ENCODE data around the gene KRTAP4-6. TPM values are rescaled to one million over a fixed set of nuclear protein-coding genes. Genes with fewer than 3 reads are reported as not detected.
"Not testable (repeated sequence)": the region's sequence is repeated elsewhere in the genome, so short reads cannot be mapped to it uniquely, and the experiment has no call there.

KRTAP4-6 gene
- total RNA-seq, result not detected
- polyA plus RNA-seq (ENCODE audit: insufficient read depth, low read depth, low replicate concordance), result not detected
- long read RNA-seq, donor 1, result 0 reads
- long read RNA-seq, donor 2, result 0 reads

- no peaks in the 10 kb centered on the region for H3K9me3 ChIP-seq
- H3K27me3 ChIP-seq, result no peaks in the 10 kb centered on the region
- no peak within 1 kb of the TSS for H3K4me3 ChIP-seq
- 76 to 84% methylated on average over 4 to 6 of the region's 6 CpGs for WGBS, 2 donors
- TF ChIP-seq, protein P1, sequence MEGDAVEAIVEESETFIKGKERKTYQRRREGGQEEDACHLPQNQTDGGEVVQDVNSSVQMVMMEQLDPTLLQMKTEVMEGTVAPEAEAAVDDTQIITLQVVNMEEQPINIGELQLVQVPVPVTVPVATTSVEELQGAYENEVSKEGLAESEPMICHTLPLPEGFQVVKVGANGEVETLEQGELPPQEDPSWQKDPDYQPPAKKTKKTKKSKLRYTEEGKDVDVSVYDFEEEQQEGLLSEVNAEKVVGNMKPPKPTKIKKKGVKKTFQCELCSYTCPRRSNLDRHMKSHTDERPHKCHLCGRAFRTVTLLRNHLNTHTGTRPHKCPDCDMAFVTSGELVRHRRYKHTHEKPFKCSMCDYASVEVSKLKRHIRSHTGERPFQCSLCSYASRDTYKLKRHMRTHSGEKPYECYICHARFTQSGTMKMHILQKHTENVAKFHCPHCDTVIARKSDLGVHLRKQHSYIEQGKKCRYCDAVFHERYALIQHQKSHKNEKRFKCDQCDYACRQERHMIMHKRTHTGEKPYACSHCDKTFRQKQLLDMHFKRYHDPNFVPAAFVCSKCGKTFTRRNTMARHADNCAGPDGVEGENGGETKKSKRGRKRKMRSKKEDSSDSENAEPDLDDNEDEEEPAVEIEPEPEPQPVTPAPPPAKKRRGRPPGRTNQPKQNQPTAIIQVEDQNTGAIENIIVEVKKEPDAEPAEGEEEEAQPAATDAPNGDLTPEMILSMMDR (IDR thresholded peaks at IDR 0.05), result no peak
- TF ChIP-seq POLR2A (IDR thresholded peaks at IDR 0.05), result no peak
- H3K27ac ChIP-seq, result no peak within 1 kb of the TSS
- H3K4me1 ChIP-seq, result no peaks in the 10 kb centered on the region
- intact Hi-C loops (cut with DNase I; ENCODE audit: low total_unique reads), result no loop called here
- no peaks in the 10 kb centered on the region for H3K36me3 ChIP-seq (ENCODE audit: low read depth, missing control alignments)
- DNase-seq, result no peak
Observed at GRCh38 chr17:41140360-41141131, at the start of gene KRTAP4-6. Gene KRTAP4-6, minus strand, starts transcription at chr17:41140544. Its CDS starts 57 bp downstream, at chr17:41140487.

- H3K9me3 ChIP-seq; H3K36me3 ChIP-seq (ENCODE audit: low read depth, missing control alignments); H3K27ac ChIP-seq; DNase-seq; H3K27me3 ChIP-seq; H3K4me3 ChIP-seq; H3K4me1 ChIP-seq; intact Hi-C loops (cut with DNase I; ENCODE audit: low total_unique reads): not testable (repeated sequence)
- 50 to 86% methylated on average over 1 of the region's 1 CpG for WGBS, 2 donors
Observed at GRCh38 chr17:41189837-41190318, 49.5 kb upstream of the KRTAP4-6 start, which contains the start of gene KRTAP9-1. Gene KRTAP9-1, plus strand, starts transcription at chr17:41189887. Its CDS starts 0 bp downstream, at chr17:41189887.

DNA sequence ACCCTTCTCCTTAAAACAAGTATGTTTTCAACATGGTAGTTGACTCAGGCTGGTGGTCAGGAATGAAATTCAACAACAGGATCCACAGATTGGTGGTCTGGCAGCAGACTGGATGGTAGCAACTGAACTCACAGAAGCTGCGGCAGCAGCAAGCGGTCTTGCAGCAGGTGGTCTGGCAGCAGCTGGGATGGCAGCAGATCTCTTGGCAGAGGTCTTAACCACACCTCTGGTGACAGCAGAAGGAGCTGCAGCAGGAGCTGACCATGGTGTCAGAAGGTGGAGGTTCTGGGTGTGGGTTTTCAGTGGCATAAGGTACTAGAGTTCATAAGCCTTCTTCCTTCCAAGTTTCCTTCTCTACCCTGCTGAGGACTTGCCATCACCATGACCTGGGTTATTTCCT, 46.5 kb upstream of the KRTAP4-6 start:
- DNase-seq, result no peak
- Histone ChIP-seq H3K27me3 (no peaks in the 10 kb centered on the region), H3K4me3 (no peak overlapping the region), H3K36me3 (ENCODE audit: low read depth, missing control alignments) (no peaks in the 10 kb centered on the region), H3K27ac (no peak overlapping the region), H3K9me3 (no peaks in the 10 kb centered on the region), H3K4me1 (no peaks in the 10 kb centered on the region)
- WGBS, 2 donors, result 85% methylated on average over 2 of the region's 2 CpGs; no CpG with 5 or more reads in 1 of the 2 donors
- no peak for TF ChIP-seq POLR2A (IDR thresholded peaks at IDR 0.05)
- TF ChIP-seq, protein P1 (IDR thresholded peaks at IDR 0.05), result no peak
- intact Hi-C loops (cut with DNase I; ENCODE audit: low total_unique reads), result no loop called here

DNA sequence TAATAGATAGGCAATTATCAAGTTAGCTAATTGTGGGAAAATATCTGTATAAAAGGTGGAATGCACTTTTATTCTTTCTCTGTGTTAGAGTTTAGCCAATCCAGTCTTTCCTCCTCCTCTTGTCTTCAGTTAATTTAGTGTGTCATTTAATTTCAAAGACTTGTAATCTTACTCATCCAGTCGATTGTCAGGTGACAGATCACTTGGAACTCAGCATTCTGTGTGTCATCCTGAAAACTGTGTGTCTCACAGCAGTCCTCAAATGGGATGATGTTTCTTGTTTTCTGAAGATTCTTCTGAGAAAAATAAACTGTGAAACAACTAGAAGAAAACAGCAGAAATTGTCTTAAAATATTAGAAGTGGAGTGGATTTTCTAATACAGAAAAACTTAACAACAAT, 44.7 kb upstream of the KRTAP4-6 start:
- Histone ChIP-seq H3K27ac (no peak overlapping the region), H3K27me3 (no peaks in the 10 kb centered on the region), H3K4me3 (no peak overlapping the region), H3K9me3 (no peaks in the 10 kb centered on the region), H3K4me1 (no peaks in the 10 kb centered on the region), H3K36me3 (ENCODE audit: low read depth, missing control alignments) (no peaks in the 10 kb centered on the region)
- TF ChIP-seq, protein P1 (IDR thresholded peaks at IDR 0.05), result no peak
- no peak for TF ChIP-seq POLR2A (IDR thresholded peaks at IDR 0.05)
- DNase-seq, result no peak
- intact Hi-C loops (cut with DNase I; ENCODE audit: low total_unique reads), result no loop called here
- WGBS, 2 donors, result 58 to 72% methylated on average over 1 of the region's 1 CpG

DNA sequence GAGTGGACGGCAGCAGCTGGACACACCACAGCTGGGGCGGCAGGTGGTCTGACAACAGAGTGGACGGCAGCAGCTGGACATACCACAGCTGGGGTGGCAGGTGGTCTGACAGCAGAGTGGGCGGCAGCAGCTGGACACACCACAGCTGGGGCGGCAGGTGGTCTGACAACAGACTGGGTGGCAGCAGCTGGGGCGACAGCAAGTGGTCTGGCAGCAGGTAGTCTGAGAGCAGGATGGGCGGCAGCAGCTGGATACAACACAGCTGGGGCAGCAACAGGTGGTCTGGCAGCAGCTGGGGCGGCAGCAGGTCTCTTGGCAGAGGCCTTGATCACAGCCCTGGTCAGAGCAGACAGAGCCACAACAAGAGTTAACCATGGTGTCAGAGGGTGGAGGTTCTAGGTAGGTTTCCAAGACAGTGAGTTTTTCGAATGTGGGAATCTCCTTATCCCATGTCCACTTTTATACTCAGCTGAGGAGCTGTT, 44.2 kb upstream of the KRTAP4-6 start, which contains the start of gene KRTAP4-1:
Gene KRTAP4-1, minus strand, starts transcription at position 432 of the 482 bp plus-strand sequence. Its CDS starts 57 bp downstream, at position 375.
- no peaks in the 10 kb centered on the region for H3K27me3 ChIP-seq

More for the DNA sequence above, 44.2 kb upstream of the KRTAP4-6 start, which contains the start of gene KRTAP4-1:
- H3K4me1 ChIP-seq, result no peaks in the 10 kb centered on the region
- 63 to 70% methylated on average over 6 to 9 of the region's 9 CpGs for WGBS, 2 donors
- no peaks in the 10 kb centered on the region for H3K9me3 ChIP-seq
- no peak for DNase-seq
- H3K4me3 ChIP-seq, result no peak within 1 kb of the TSS
- intact Hi-C loops (cut with DNase I; ENCODE audit: low total_unique reads), result no loop called here
- H3K36me3 ChIP-seq (ENCODE audit: low read depth, missing control alignments), result no peaks in the 10 kb centered on the region
- no peak within 1 kb of the TSS for H3K27ac ChIP-seq
- TF ChIP-seq, protein P1 (IDR thresholded peaks at IDR 0.05), result no peak
- TF ChIP-seq POLR2A (IDR thresholded peaks at IDR 0.05), result no peak
